Measurements from ENCODE around the gene RAD54L2. TPM values are rescaled to one million over a fixed set of nuclear protein-coding genes. Genes with fewer than 3 reads are reported as not detected.

Gene RAD54L2
- total RNA-seq, 1 donor from 2014 or later: 33.2 TPM

GRCh38 chr3:51585871-51586270 lies 47.4 kb downstream of the RAD54L2 start:
- no peak for TF ChIP-seq CTCF (IDR thresholded peaks at IDR 0.05; ENCODE audit: unreplicated experiment)
- H3K36me3 Mint-ChIP-seq (ENCODE audit: low read depth, unreplicated experiment): peaks cover 8% of the 10 kb centered on the region
- no peak for DNase-seq (ENCODE audit: low spot score)
- H3K4me1 Mint-ChIP-seq (ENCODE audit: unreplicated experiment): peaks cover 28% of the 10 kb centered on the region
- H3K9me3 Mint-ChIP-seq (ENCODE audit: unreplicated experiment): no peaks in the 10 kb centered on the region
- no peak overlapping the region for H3K4me3 Mint-ChIP-seq (ENCODE audit: unreplicated experiment)
- H3K27me3 Mint-ChIP-seq (ENCODE audit: unreplicated experiment): peaks cover 4% of the 10 kb centered on the region
- H3K27ac Mint-ChIP-seq (ENCODE audit: unreplicated experiment): no peak overlapping the region

Other genes starting within 250 kb of the RAD54L2 start
- gene MANF, start 153.4 kb upstream of the RAD54L2 start, total RNA-seq (ENCODE audit: unreplicated experiment): 131 TPM
- gene RBM15B, start 147.4 kb upstream of the RAD54L2 start, total RNA-seq (ENCODE audit: unreplicated experiment): 50.7 TPM
- 10.8 TPM for gene DCAF1, start 38.7 kb upstream of the RAD54L2 start, total RNA-seq (ENCODE audit: unreplicated experiment)
- gene TEX264, start 132.5 kb downstream of the RAD54L2 start, total RNA-seq (ENCODE audit: unreplicated experiment): 23.8 TPM
- 0.97 TPM for gene GRM2, start 168.3 kb downstream of the RAD54L2 start, total RNA-seq (ENCODE audit: unreplicated experiment)
- gene IQCF6, start 240.5 kb downstream of the RAD54L2 start, total RNA-seq (ENCODE audit: unreplicated experiment): not detected